Measurements from ENCODE around the gene KCNG4. TPM values are rescaled to one million over a fixed set of nuclear protein-coding genes. Genes with fewer than 3 reads are reported as not detected.

KCNG4 gene
- total RNA-seq, 1 donor = not detected

GRCh38 chr16:84179612-84180320 is 60.0 kb downstream of the KCNG4 start:
- H3K27me3 ChIP-seq (ENCODE audit: insufficient read depth, low read length) = no peaks in the 10 kb centered on the region
- H3K9me3 ChIP-seq (ENCODE audit: low read depth, low read length) = no peaks in the 10 kb centered on the region
- H3K4me1 ChIP-seq (ENCODE audit: insufficient read depth, low read length) = peaks cover 14% of the 10 kb centered on the region
- H3K4me3 ChIP-seq (ENCODE audit: low read length) = no peak overlapping the region

DNA sequence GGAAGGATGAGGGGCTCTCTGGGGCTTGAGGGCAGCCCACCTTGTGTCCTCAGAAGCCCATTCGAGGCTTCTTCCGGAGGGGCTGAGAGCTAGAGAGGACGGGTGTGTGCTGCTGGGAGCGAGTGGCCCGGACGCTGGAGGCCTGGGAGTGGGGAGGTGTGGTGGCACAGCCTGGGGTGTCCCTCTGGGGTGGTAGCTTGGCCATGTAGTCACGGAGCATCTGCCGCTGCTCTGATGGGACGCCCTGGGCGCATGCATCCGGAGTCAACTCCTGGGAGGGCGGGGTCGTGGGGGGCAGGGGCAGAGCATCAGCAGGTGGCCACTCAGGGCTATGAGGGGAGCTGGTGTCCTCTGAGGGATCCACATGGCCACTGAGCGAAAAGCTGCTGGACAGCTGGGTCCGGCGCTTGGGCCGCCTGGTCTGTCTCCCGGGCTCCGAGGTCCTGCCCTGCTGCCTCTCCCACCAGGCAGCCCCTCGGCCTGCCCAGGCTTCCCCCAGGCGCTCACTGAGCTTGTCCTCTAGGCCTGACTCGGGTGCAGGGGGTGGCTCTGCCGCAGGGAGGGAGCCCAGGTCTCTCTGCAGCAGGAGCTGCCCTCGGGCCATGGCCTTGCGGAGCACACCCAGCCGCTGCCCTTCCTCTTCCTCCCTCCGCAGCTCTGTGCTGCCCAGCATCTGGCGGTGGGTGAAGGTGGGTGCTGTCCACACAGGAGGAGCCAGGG is 60.8 kb downstream of the KCNG4 start:
- Histone ChIP-seq H3K4me3 (ENCODE audit: low read length) (no peak overlapping the region), H3K4me1 (ENCODE audit: insufficient read depth, low read length) (peaks cover 14% of the 10 kb centered on the region)

DNA sequence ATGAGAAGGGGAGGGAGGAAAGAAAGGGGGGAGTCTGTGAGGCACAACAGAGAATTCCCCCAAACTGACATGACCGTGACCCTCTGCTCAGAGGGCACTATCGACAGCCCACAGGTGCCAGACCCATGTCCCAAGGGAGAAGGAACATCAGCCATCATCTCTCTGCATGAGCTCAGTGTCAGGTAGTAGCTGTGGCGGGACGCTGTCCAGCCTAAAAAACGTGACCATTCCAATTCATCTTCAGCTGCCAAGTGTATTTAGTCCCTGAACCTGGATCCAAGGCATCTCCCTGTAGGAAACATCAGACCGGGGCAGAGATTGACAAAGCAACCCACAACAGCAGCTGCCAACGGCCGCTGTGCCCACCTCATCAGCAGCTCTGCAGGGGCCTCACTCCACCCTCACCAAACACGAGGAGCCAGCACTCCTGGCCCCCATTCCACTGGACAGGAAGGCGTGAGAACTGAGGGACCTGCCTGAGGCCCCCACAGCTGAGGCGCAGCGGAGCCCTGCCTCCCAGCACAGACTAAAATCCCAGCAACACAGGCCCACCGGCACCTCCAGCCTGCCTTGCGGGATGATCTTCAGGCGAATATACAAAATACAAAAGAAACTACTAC is 61.6 kb downstream of the KCNG4 start:
- Histone ChIP-seq H3K27me3 (ENCODE audit: insufficient read depth, low read length) (no peaks in the 10 kb centered on the region), H3K9me3 (ENCODE audit: low read depth, low read length) (no peaks in the 10 kb centered on the region), H3K4me3 (ENCODE audit: low read length) (no peak overlapping the region), H3K4me1 (ENCODE audit: insufficient read depth, low read length) (peaks cover 14% of the 10 kb centered on the region)

More for the DNA sequence above, 60.8 kb downstream of the KCNG4 start:
- Histone ChIP-seq H3K9me3 (ENCODE audit: low read depth, low read length) (no peaks in the 10 kb centered on the region), H3K27me3 (ENCODE audit: insufficient read depth, low read length) (no peaks in the 10 kb centered on the region)

GRCh38 chr16:84177741-84178073 is 62.1 kb downstream of the KCNG4 start:
- no peaks in the 10 kb centered on the region for H3K9me3 ChIP-seq (ENCODE audit: low read depth, low read length)
- H3K4me1 ChIP-seq (ENCODE audit: insufficient read depth, low read length) = peaks cover 14% of the 10 kb centered on the region
- no peaks in the 10 kb centered on the region for H3K27me3 ChIP-seq (ENCODE audit: insufficient read depth, low read length)
- no peak overlapping the region for H3K4me3 ChIP-seq (ENCODE audit: low read length)

DNA sequence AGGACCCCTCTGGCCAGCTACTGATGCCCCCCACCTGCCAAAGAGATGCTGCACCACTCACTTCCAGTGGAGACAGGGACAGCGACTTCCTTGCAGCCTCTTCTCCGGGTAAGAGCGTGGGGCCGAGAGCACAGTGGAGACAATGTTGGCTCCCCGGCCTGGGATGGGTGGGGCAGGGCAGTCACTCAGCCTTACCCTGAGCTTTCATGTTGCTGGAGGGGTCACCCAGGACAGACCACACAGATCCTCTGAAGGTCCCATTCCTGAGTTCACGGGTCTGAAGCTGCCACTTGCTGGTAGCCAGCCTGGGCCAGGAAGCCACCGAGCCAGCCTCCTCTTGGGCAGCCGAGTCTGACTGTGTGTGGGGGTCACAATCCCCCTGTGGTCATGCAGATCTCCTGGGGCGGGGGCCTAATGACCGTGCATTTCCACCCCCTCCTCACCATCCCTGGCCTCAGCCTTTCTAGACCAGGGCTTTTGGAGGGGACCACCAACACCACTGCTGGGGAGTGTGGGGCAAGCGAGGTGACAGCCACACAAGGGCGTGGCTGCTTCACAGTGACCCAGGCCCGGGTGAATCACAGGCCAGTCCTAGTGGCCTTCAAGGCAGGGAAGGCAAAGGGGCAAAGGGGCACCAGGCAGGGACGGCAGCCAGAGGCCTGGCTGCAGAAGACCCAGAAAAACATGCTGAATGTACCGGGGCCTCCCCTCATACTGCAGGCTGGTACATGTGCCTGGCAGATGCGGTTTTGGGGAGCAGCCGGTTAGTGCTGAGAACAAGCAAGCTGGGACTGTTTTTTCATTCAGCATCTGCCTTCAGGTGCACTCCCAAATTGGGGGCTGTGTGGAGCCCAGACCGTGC is 63.4 kb downstream of the KCNG4 start:
- H3K4me3 ChIP-seq (ENCODE audit: low read length) = no peak overlapping the region
- no peaks in the 10 kb centered on the region for H3K27me3 ChIP-seq (ENCODE audit: insufficient read depth, low read length)
- peaks cover 14% of the 10 kb centered on the region for H3K4me1 ChIP-seq (ENCODE audit: insufficient read depth, low read length)
- no peaks in the 10 kb centered on the region for H3K9me3 ChIP-seq (ENCODE audit: low read depth, low read length)

- H3K4me3 ChIP-seq (ENCODE audit: low read length) = no peak overlapping the region
- no peaks in the 10 kb centered on the region for H3K27me3 ChIP-seq (ENCODE audit: insufficient read depth, low read length)
Measured at GRCh38 chr16:84175350-84176081, 64.3 kb downstream of the KCNG4 start.

GRCh38 chr16:84174396-84174795 is 65.4 kb downstream of the KCNG4 start:
- H3K4me3 ChIP-seq (ENCODE audit: low read length) = no peak overlapping the region
- no peaks in the 10 kb centered on the region for H3K27me3 ChIP-seq (ENCODE audit: insufficient read depth, low read length)
- H3K9me3 ChIP-seq (ENCODE audit: low read depth, low read length) = no peaks in the 10 kb centered on the region
- peaks cover 14% of the 10 kb centered on the region for H3K4me1 ChIP-seq (ENCODE audit: insufficient read depth, low read length)

More at GRCh38 chr16:84175350-84176081, 64.3 kb downstream of the KCNG4 start:
- Histone ChIP-seq H3K9me3 (ENCODE audit: low read depth, low read length) (no peaks in the 10 kb centered on the region), H3K4me1 (ENCODE audit: insufficient read depth, low read length) (peaks cover 14% of the 10 kb centered on the region)

GRCh38 chr16:84169765-84170310 is 70.0 kb downstream of the KCNG4 start:
- no peaks in the 10 kb centered on the region for H3K9me3 ChIP-seq (ENCODE audit: low read depth, low read length)
- peaks cover 3% of the 10 kb centered on the region for H3K27me3 ChIP-seq (ENCODE audit: insufficient read depth, low read length)
- H3K4me3 ChIP-seq (ENCODE audit: low read length) = no peak overlapping the region
- H3K4me1 ChIP-seq (ENCODE audit: insufficient read depth, low read length) = no peaks in the 10 kb centered on the region

Other genes with a start within 250 kb of the KCNG4 start
- gene SLC38A8, start 197.2 kb downstream of the KCNG4 start, total RNA-seq = not detected
- gene MBTPS1, start 123.1 kb downstream of the KCNG4 start, total RNA-seq = 89.3 TPM
- gene HSDL1, start 94.8 kb downstream of the KCNG4 start, total RNA-seq = 12.0 TPM
- gene DNAAF1, start 94.7 kb downstream of the KCNG4 start, total RNA-seq = 25.3 TPM
- gene TAF1C, start 53.0 kb downstream of the KCNG4 start, total RNA-seq = 21.3 TPM
- gene ADAD2, start 48.9 kb downstream of the KCNG4 start, total RNA-seq = not detected
- gene WFDC1, start 54.9 kb upstream of the KCNG4 start, total RNA-seq = 0.10 TPM
- not detected for gene ATP2C2, start 128.5 kb upstream of the KCNG4 start, total RNA-seq